Inflammatory macrophage treated with lipopolysaccharide for 1 hour (primary cell): ENCODE data around the gene COMMD2.

Experiments
- DNase-seq, 2 donors: peaks; one replicate each; pipeline ENCODE4 v3.0.0-alpha.2; 2020 to 2022

The COMMD2 gene

DNA sequence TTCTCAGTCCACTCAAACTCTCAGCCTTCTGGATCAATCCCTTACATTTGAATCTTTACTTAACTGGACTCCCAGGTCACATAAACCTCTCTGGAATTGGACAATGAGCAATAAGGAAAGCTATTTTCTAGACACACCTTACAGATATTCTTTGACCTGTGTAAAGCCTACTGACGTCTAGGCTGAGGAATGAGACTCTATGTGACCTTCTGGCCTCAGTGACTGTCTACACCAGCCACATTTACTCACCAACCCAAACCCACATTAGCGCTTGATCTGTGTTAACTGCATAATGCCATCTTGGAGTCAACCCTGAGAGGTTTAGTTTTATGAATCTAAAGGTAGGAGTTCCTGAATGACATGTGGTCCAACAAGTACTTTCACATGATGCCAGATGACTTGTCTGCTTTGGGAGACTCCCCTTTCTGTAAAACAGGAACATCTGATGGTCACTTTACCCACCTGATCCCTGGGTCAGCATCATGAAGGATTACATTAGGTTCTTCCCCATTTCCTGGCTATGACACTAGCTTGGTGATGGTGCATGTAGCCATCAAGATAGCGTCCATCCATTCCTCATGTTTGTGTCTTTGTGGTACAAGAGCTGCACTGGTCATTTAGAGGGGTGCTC lies 11.4 kb upstream of the COMMD2 start:
- DNase-seq: peak in 1 of 2 donors; percentile 69

DNA sequence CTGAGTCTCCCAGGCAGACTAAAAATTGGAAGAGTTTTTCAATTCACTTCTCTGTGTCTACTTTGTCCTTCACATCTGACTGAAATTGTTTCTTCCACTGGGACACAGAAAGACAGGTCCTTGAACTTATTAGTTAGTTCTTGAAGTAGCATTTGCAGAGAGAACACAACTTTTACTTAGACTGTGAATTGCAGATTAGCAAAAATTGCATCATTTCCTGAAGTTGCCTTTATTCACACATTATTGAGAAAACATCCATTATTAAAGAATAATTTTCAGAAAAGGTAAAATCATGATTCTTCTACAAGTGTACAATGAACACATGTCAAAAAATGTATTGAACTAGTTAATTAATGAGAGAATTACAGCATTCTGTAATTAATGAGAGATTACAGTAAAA lies 1.4 kb upstream of the COMMD2 start:
- DNase-seq: no peak

DNA sequence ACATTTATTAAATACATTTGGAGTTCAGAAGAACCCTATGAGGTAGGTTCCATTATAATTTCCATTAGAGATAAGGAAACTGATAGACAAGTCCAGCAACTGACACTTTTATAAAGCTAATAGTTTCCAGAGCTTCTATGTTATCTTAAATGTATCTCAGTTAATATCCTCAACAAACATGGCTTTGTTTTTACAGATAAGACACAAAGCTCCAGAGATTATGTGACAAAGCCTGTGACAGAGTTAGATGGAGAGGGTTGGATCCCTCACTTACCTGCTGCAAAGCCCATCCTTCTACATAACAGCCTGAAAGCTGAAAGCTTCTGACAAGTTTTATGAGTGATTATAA lies 473 bp upstream of the COMMD2 start:
- DNase-seq: no peak

DNA sequence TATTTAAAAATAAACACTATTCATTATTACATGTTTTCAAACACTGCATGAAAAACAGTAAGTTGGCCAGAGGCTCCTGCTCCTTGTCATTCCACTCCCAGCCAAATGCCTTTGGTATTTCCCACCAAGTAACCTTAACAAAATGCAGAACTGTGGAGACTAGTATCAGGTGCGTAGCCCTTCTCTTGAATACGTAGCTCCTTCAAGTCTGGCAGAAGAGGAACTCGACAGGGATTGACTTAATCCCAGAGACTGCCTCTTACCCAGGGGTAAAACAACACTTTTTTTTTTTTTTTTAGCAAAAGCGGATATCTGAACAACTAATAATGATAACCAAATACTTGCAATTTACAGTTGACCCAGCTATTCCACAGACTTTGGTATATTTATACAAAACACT lies 738 bp downstream of the COMMD2 start:
- peak in 1 of 2 donors; percentile 37 for DNase-seq

DNA sequence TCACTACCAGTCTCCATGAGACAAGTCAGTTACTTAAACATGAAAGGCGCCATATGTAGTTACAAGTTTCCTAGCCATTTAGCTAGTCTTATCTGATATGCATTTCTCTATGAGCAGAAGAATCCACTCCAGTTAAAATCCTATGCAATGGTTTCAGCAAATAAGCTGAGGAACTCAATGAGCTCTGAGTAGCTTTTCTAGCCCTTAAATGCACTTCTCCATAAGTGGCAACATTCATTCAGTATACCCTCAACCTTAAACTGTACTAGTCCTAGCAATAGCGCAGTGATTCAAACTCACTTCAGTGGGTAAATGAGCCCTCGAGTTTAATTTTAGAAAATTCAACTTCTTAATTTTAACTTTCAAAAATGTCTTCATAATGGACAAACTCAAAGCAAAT lies 7.7 kb downstream of the COMMD2 start:
- DNase-seq: no peak

DNA sequence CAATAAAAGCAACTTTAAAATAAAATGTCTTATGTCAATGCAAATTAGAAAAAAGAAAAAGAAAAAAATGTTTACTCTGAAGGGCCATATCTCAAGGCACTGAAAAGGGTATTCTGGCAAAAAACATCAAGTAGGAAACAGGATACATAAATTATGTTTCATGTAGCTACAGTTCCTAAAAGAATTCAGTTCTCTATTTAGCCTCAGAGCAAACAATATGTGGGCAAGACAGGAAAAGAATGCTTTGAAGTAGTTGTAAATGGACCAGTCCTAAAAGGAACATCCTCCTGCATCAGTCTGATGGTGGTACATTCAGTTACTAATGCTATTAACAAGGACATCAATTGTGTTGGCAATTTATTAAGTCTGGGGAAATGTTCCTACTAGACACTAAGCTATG lies 8.1 kb downstream of the COMMD2 start:
- DNase-seq: no peak

DNA sequence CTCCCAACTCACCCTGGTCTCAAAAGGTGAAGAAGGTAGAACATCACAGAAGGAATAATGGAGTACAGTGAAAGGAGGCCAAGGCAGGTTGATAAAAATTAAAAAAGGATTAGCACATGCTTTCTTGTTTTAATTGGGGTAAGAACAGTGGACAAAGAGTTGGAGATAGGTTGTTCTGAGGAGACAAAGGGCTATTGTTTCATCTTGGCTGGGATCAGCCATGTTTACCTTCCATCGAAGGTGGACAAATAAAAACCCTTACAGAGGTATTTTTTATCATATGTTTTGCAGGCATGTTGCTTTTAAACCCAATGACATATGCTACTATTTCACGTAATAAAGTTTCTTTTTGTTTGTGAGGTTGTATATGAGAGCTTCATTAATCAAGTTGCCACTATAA lies 12.9 kb downstream of the COMMD2 start:
- no peak for DNase-seq

DNA sequence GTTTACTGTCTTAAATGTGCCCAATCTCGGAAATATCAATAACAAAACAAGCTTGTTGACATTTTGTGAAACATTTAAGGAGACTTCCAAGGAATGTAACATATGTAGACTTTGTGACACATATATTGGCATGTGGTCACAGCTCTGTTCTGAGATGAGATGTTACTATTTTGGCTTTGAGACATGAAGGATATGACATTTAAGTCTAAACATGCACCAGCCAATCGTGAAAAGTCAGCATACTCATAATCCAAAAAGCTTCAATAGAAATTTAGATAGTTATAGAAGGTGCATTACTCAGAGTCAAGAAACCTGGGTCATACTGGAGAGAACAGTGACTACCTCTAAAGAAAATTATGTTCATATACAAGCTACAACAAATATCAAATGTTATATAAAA lies 13.4 kb downstream of the COMMD2 start:
- DNase-seq: no peak

DNA sequence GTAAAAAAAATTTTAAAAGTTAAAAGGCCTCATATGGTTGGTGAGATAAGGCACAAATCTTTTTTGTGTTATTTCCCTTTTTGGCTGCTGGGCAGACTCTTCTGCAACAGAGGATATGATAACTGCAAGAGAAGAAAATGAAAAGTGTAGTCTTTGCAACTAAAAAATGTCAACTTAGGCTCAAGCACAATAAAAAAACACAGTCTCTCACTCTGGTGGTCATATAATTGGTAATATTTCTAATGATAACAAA lies 15.4 kb downstream of the COMMD2 start:
- DNase-seq: no peak

DNA sequence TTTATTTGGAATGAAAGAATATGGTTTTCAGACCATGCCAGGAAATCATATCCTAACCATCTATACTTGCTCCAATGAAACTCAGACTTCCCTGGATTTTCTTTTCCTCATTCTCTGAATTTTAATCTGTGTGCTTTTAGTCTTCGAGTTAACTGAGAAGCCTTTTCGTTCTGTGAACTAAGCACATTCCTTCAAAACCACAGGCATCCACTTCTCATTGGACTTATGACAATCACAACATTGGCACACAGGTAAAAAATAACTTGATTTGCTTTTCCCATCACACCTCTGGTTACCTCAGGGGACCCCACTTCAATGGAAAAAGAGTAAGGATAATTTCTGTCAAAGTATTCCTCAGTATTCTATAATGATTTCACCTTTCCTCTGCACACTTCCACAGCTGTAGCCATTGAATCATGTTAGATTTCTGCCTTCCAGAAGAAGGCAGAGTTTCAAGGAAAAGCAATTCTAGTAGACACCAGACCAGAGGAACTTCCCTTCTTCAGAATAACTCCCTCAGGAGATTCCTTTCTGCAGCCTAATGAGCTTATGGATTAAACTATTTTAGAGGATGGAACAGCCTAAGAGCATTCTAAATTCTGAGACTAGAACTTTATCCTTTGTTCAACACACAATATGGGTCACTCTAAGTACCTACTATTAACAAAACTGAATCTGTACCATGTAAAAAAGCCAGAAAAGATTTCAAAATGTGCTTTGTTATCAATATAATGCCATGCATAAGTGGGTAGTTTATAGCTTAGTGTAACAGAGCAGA lies 15.9 kb downstream of the COMMD2 start:
- DNase-seq: no peak

DNA sequence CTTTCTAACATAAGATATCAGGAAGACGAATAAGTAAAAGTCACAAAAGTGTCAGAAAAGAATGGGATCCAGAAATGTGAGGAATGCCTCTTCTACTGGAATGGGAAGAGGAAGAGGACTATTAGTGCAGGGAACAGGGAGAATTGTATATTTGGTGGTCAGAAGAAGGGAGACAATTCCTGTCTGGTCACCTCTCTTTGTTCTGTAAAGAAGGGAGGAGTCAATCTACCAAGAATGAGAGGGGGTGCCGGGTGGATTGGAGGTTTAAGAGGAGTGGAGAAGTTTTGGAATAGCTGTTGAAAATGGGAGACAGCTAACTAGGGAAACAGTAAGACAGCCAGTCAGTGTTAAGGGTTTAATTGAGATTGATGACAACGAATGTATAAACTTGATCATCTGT lies 20.1 kb downstream of the COMMD2 start:
- DNase-seq: no peak

DNA sequence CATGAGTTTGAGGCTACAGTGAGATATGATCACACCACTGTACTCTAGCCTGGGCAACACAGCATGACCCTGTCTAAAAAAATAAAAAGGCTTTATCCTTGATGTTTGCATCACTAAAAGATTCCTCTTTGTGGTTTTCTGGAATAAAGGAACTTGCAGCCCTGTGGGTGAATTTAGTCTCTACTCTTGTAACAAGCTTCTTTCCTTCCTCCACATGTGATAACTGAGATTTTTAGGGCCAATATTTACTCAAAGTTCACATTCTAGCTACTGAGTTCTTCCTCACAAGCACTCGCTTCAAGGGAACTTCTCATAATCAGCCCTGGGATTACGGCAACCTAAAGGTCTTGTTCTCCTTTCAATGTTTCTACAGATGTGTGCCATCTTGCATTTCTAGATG lies 24.6 kb downstream of the COMMD2 start:
- DNase-seq: peak; percentile 48 to 74

DNA sequence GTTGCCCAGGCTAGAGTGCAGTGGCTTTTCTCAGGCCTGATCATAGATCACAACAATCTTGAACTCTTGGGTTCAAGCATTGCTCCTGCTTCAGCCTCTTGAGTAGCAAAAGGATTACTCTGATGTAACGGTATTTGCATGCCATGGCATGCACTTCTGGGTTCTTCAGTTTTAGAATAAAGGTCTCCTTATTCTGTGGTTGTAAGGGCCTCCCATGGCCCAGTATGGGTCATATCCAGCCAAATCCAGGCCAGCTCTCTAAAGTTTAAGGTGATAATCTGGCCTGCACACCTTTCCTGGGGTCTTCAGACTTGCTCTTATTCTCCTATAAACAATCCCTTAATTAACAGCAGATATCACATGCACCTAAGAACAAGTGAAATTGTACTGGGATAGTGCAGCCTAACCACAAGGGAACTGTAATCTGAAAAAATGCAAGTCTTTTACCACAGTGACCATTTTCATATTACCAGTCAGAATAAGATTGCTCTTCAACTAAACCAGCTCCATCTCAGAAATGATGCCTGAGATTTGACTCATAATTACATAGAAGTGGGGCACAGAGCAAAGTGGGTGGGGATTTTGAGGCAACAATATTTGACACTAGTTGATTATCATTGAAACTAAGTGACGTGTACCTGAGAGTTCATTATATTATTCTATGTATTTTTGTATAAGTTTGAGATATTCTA lies 25.4 kb downstream of the COMMD2 start:
- DNase-seq: no peak

DNA sequence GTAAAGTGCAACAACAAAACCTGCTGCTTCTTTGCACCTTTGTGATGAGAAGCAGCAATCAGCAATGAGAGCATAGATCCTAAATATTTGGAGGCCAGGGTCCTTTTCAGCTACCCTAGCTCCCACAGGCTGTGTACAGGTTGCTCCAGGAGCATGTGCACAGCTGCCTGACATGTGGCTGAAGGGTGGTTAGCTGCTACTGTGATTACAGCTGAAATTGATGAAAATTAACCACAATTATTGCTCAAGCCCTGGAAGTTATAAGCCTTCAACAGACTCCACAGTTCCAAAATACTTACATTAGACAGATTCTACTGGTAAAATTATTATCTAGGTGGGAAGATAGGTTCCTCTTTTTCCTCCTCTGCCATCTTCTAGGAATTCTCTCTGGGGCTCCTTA lies 28.5 kb downstream of the COMMD2 start:
- no peak for DNase-seq

DNA sequence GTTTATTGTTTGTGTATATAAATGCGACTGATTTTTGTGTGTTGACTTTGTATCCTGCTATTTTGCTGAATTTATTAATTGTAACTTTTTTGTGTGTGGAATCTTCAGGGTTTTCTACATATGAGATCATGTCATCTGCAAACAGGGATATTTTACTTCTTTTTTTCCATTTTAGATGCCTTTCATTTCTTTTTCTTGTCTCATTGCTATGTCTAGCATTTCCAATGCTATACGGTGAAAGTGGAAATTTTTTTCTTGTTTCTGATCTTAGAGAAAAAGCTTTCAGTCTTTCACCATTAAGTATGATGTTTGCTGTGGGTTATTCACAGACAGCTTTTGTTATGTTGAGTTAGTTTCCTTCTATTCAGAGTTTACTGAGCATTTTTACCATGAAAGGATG lies 31.4 kb downstream of the COMMD2 start:
- no peak for DNase-seq

DNA sequence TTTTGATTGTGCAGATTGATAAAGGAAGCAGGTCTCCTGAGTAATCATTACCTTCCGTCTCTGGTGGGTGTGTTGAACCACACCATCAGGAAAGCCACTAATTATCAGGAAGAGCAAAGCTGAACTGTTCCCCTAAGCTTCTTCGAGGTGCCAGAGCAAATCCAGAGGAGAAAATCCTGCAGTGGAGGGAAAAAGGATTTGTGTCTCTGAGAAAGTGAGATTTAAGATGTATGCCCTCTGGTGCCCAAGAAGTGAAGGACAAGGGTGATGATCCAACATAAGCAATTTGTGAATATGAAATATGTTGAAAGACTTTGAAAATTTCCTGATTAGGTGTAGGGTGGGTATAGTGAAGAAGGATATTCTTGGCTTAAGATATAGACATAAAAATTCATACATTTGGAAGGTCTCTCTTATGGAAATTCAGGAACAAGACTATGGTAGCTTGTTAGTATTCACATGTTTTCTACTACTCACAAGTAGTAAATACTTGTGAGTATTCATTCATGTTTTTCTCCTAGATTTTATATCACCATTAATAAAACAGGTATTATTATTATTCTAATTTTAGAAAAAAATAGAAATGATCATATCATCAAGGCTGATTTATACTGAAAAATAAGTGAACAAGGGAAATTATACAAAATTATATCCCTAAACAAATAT lies 34.8 kb downstream of the COMMD2 start:
- DNase-seq: peak; percentile 50 to 72

DNA sequence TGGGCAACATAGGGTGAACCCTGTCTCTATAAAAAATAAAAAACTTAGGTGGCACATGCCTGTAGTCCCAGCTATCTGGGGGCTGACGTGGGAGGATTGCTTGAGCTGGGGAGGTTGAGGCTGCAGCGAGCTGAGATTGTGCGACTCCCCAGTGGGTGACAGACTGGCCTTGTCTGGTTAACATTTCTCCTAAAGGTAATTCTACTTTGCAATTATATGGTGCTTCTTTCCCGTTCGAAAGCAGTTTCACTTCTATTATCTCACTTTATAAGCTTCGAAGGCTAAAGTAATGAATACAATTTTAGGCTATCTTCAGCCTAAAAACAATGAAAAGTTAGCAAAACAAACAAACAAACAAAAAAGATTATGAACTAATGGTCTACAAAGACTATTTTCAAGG lies 35.3 kb downstream of the COMMD2 start:
- DNase-seq: no peak

DNA sequence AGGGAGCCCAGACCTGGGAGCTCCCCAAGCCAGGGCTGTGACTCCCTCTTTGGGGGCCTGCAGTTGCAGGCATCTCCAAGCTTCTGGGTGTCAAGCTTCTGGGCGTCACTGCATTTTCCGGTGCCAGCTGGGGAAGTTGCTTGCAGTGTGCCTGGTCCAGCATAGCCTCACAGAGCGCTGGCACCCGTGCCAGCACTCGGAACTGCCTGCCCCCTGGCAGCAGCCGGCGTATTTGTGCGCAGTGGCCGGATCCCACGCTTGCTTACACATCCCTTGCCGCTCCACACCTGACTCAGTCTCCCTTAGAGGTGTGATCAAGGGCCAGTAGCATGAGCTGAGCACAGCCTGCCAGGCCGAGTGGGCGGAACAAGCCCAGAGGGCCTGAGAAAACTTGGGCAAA lies 37.0 kb downstream of the COMMD2 start:
- DNase-seq: no peak

DNA sequence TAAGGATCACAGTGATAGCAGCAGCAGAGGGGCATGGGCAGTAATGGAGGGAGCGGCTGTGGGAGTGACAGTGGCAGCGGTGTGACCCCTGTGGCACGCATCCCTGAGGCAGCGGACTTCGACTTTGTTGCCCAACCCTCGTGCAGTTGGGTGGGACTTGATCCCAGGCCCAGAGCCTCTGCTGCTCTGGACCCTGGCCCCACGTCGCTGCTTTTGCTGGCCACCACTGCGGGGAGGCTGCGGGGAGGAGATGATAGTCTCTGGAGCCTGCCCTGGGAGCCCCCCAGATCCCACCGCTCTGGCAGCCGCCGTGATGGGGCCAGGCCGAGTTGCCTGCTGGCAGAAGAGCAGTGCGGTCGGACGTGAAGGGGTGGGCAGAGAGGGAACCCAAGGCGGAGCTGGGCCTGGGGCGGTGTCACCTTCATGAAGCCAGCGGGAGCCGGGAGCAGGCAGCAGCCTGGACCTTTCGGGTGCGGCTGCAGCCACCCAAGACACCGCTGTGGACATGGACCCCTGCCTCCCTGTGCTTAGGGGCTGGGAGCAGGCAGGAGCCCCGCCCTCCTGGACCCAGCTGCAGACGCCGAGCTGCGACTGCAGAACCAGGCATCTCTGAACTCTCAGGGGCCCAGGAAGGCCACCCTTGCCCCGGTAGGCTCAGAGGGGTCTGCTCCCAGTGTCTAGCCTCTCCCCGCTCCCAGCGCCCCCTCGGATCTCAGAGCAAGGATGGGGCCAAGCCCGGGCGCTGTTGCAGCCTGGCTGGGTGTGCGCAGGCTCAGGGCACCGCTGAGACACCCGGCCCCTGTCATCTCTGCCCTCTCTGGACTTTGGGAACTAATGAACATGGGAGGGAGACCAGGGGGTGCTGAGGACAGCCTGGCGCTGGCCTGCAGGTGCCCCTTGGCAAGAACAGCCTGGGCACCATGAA lies 38.3 kb downstream of the COMMD2 start:
- no peak for DNase-seq

DNA sequence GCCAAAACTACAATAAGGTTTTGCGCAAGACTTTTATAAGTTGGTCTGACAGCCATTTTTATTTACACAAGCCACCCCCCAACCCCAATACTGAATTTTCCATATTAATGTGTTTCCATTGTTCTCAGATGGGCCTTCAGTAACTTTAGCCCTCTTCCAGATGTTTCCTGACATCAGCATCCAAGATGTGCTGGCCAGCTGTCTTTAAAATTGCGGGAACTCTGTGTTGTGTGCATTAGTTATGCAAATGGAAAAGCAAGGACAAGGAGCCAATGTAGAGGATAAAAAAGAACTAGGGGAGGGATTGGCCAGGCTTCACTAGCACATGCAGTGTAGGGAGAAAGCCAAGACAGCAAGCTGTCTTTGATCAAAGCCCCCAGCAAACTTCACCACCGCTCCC lies 45.4 kb downstream of the COMMD2 start:
- no peak for DNase-seq

DNA sequence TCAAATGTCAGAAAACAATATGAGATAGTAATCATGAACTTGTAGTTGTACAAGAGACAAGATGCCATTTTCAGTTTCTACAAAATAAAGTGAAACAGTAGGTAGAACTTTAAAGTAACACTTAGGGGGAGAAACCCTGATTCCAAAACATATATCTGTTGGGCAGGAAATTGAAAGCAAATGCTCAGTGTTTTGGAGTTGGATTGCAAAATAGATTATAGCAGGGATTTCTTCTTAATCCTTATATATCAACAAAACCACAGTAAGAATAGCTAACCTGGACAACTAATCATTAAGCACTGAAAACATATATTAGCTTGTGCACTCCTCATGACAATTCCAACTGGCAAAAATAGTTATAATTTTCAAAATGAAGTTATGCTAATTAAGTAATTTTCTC lies 46.9 kb downstream of the COMMD2 start:
- DNase-seq: no peak

DNA sequence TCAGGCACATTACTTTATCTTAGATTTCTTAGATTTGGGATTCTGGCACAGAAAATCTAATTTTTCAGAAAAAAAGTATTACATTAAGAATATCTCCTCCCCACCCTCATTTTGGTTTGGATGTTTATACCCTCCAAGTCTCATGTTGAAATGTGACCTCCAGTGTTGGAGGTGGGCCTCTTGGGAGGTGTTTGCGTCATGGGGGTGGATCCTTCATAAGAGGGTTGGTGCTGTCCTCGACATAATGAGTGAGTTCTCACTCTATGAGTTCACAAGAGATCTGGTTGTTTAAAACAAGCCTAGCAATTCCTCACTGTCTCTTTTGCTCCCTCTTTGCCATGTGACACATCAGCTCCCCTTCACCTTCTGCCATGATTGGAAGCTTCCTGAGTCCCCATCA lies 48.8 kb downstream of the COMMD2 start:
- no peak for DNase-seq
